Gastroesophageal sphincter (tissue), 4 donors: ENCODE measurements around the gene PRSS56. TPM values are rescaled to one million over a fixed set of nuclear protein-coding genes. Genes with fewer than 3 reads are reported as not detected.

Source experiments
- ATAC-seq: fragments of 150-250 bp; one replicate; pipeline ENCODE4 v1.9.1; 2016; ENCODE audit warnings: mild to moderate bottlenecking, moderate library complexity
- H3K27ac ChIP-seq, 4 donors: fragments of 200-600 bp; sonication (generic) in 3 of 4; 1 replicate in 3 of 4; 2 replicates in 1 of 4; pipeline ENCODE4 v1.5.1; 2016 to 2019
- H3K27me3 ChIP-seq: fragments of 200-600 bp; sonication (generic); one replicate; pipeline ENCODE4 v1.5.1; 2019
- H3K36me3 ChIP-seq, 2 donors: fragments of 200-600 bp; sonication (generic); one replicate each; pipeline ENCODE4 v1.5.1; 2019; ENCODE audit warnings: control low read depth in 1 of 2
- H3K4me1 ChIP-seq, 3 donors: fragments of 200-600 bp; sonication (generic); 1 replicate in 2 of 3; 2 replicates in 1 of 3; pipeline ENCODE4 v1.5.1; 2016 to 2019; ENCODE audit warnings: control low read depth in 2 of 3
- H3K4me3 ChIP-seq, 2 donors: fragments of 200-600 bp; sonication (generic); one replicate each; pipeline ENCODE4 v1.5.1; 2019; ENCODE audit warnings: mild to moderate bottlenecking in 1 of 2, moderate library complexity in 1 of 2
- H3K9me3 ChIP-seq, 3 donors: fragments of 200-600 bp; sonication (generic); one replicate each; pipeline ENCODE4 v1.5.1; 2017 to 2019; ENCODE audit warnings: control low read depth in 2 of 3
- CTCF ChIP-seq, 4 experiments: fragments of 200-600 bp in 2 of 4; fragments of 450-650 bp in 2 of 4; sonication (generic) in 1 of 4; IDR thresholded peaks; one replicate each; pipeline ENCODE4 v1.5.1; 2017 to 2019; ENCODE audit warnings: antibody characterized with exemption in 4 of 4, mild to moderate bottlenecking in 2 of 4, moderate library complexity in 2 of 4
- EP300 ChIP-seq: sonication (generic); formaldehyde crosslinking; IDR thresholded peaks from one replicate; pipeline ENCODE4 v1.6.1; 2017; ENCODE audit warnings: antibody characterized with exemption, mild to moderate bottlenecking
- POLR2A ChIP-seq, 2 donors: fragments of 450-650 bp; IDR thresholded peaks; one replicate each; pipeline ENCODE4 v1.6.1; 2017; ENCODE audit warnings: antibody characterized with exemption in 2 of 2, mild to moderate bottlenecking in 2 of 2, moderate library complexity in 1 of 2
- POLR2AphosphoS5 ChIP-seq: sonication (generic); formaldehyde crosslinking; IDR thresholded peaks from one replicate; pipeline ENCODE4 v1.6.1; 2017; ENCODE audit warnings: antibody characterized with exemption
- WGBS, 2 donors: methylation state at CpG; one replicate each; pipeline ENCODE4 v1.1.5; 2018; ENCODE audit warnings: low coverage in 1 of 2; 5-methylcytosine and 5-hydroxymethylcytosine counted together
- total RNA-seq, 4 donors: library from RNA; depleted of rRNA; stranded (reverse); fragments of >200 nt; gene quantifications; one replicate each; pipeline ENCODE4 v1.1.0, GENCODE V29; 2016

Gene PRSS56
- total RNA-seq, 4 donors from 2014 or later, result not detected

GRCh38 chr2:232571026-232571474, 50.9 kb downstream of the PRSS56 start:
- no peaks in the 10 kb centered on the region for H3K9me3 ChIP-seq
- peaks cover 7 to 93% of the 10 kb centered on the region in 2 donors for H3K36me3 ChIP-seq
- no peak overlapping the region for H3K27ac ChIP-seq
- H3K4me1 ChIP-seq, result no peaks in the 10 kb centered on the region
- H3K4me3 ChIP-seq, result no peak overlapping the region
- TF ChIP-seq EP300, result no peak
- TF ChIP-seq POLR2A (IDR thresholded peaks at IDR 0.05), result no peak
- no peak for TF ChIP-seq POLR2AphosphoS5
- no peak for TF ChIP-seq CTCF (IDR thresholded peaks at IDR 0.05)
- no peak for ATAC-seq
- no peaks in the 10 kb centered on the region for H3K27me3 ChIP-seq
- WGBS, 2 donors, result 61 to 64% methylated on average over 5 to 7 of the region's 7 CpGs

GRCh38 chr2:232573042-232573441, 52.9 kb downstream of the PRSS56 start:
- H3K27ac ChIP-seq, result no peak overlapping the region
- no peak overlapping the region for H3K4me3 ChIP-seq
- ATAC-seq, result no peak
- no peaks in the 10 kb centered on the region for H3K4me1 ChIP-seq
- TF ChIP-seq CTCF (IDR thresholded peaks at IDR 0.05), result no peak
- no peak for TF ChIP-seq POLR2A (IDR thresholded peaks at IDR 0.05)
- TF ChIP-seq POLR2AphosphoS5, result no peak
- no peak for TF ChIP-seq EP300
- peaks cover 0 to 88% of the 10 kb centered on the region in 2 donors for H3K36me3 ChIP-seq
- H3K9me3 ChIP-seq, result no peaks in the 10 kb centered on the region
- H3K27me3 ChIP-seq, result no peaks in the 10 kb centered on the region

- H3K4me1 ChIP-seq, result no peaks in the 10 kb centered on the region
- no peak overlapping the region for H3K4me3 ChIP-seq
- H3K9me3 ChIP-seq, result no peaks in the 10 kb centered on the region
- H3K27ac ChIP-seq, result no peak overlapping the region
- 90 to 100% methylated on average over 2 to 4 of the region's 8 CpGs for WGBS, 2 donors
- ATAC-seq, result no peak
- no peaks in the 10 kb centered on the region for H3K27me3 ChIP-seq
- peaks cover 0 to 80% of the 10 kb centered on the region in 2 donors for H3K36me3 ChIP-seq
- TF ChIP-seq POLR2A (IDR thresholded peaks at IDR 0.05) (no peak), EP300 (no peak), POLR2AphosphoS5 (no peak), CTCF (IDR thresholded peaks at IDR 0.05) (no peak)
Observed at GRCh38 chr2:232573771-232574435, 53.7 kb downstream of the PRSS56 start.

- TF ChIP-seq CTCF (IDR thresholded peaks at IDR 0.05) (no peak), POLR2A (IDR thresholded peaks at IDR 0.05) (no peak), EP300 (no peak), POLR2AphosphoS5 (no peak)
- ATAC-seq, result no peak
- Histone ChIP-seq H3K27ac (no peak overlapping the region), H3K27me3 (no peaks in the 10 kb centered on the region), H3K36me3 (peaks cover 0 to 79% of the 10 kb centered on the region in 2 donors), H3K4me3 (no peak overlapping the region), H3K9me3 (no peaks in the 10 kb centered on the region), H3K4me1 (no peaks in the 10 kb centered on the region)
- WGBS, 2 donors, result 86 to 92% methylated on average over 5 of the region's 5 CpGs
Observed at GRCh38 chr2:232574674-232575403, 54.7 kb downstream of the PRSS56 start.

Other genes starting within 250 kb of the PRSS56 start
- gene ALPP, start 141.6 kb upstream of the PRSS56 start, total RNA-seq, result not detected
- not detected for gene ALPG, start 113.5 kb upstream of the PRSS56 start, total RNA-seq
- gene ALPI, start 64.2 kb upstream of the PRSS56 start, total RNA-seq, result not detected
- gene ECEL1, start 32.6 kb upstream of the PRSS56 start, total RNA-seq, result 1 to 10 TPM in 2 of 4 donors, not detected in 2; 1.1 to 1.4 TPM
- gene CHRND, start 5.8 kb downstream of the PRSS56 start, total RNA-seq, result not detected
- not detected for gene CHRNG, start 19.3 kb downstream of the PRSS56 start, total RNA-seq
- 1 to 10 TPM; 1.2 to 6.5 (median 2.8) TPM for gene TIGD1, start 30.2 kb downstream of the PRSS56 start, total RNA-seq
- gene EIF4E2, start 30.3 kb downstream of the PRSS56 start, total RNA-seq, result 10 to 100 TPM; 41.6 to 61.6 (median 51.1) TPM
- gene EFHD1, start 113.2 kb downstream of the PRSS56 start, total RNA-seq, result 10 to 100 TPM in 3 of 4 donors, 1 to 10 TPM in 1; 9.3 to 23.3 (median 17.5) TPM
- gene GIGYF2, start 176.9 kb downstream of the PRSS56 start, total RNA-seq, result 10 to 100 TPM; 62.6 to 88.3 (median 67.7) TPM